DND-41 (cell line): ENCODE results near the gene HLA-A.

Experiments used
- EZH2 ChIP-seq: IDR thresholded peaks from 3 replicates; pipeline ENCODE4 v1.6.1; 2012; ENCODE audit warnings: borderline replicate concordance, low read depth, mild to moderate bottlenecking, moderate library complexity, low read length, inconsistent platforms; ENCODE audit not compliant: severe bottlenecking
- TF ChIP-seq, protein P1 (sequence below): IDR thresholded peaks from 2 replicates; pipeline ENCODE4 v1.5.1; 2012; ENCODE audit warnings: borderline replicate concordance, low read length, moderate library complexity, mild to moderate bottlenecking; ENCODE audit not compliant: poor library complexity, severe bottlenecking; ENCODE audit errors: extremely low read depth

DNA sequence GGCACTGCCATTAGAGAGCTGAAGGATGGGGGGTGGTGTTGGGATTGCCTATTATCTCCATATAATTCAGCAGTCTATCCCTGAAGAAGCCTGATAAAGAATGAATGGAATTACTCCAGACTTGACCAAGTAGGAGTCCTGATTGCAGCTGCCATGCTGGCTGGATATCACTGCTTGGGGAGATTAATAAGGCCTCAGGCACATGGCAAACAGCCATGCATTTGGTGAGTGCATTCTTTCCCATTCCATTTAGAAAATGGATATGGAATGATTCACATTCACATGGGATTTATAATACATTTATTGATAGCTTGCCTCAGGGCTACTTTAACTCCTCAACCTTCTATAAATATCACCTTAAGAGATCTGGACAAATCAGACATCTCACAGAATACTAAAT, 49.6 kb upstream of the HLA-A start:
- no peak for TF ChIP-seq EZH2
- TF ChIP-seq, protein P1, sequence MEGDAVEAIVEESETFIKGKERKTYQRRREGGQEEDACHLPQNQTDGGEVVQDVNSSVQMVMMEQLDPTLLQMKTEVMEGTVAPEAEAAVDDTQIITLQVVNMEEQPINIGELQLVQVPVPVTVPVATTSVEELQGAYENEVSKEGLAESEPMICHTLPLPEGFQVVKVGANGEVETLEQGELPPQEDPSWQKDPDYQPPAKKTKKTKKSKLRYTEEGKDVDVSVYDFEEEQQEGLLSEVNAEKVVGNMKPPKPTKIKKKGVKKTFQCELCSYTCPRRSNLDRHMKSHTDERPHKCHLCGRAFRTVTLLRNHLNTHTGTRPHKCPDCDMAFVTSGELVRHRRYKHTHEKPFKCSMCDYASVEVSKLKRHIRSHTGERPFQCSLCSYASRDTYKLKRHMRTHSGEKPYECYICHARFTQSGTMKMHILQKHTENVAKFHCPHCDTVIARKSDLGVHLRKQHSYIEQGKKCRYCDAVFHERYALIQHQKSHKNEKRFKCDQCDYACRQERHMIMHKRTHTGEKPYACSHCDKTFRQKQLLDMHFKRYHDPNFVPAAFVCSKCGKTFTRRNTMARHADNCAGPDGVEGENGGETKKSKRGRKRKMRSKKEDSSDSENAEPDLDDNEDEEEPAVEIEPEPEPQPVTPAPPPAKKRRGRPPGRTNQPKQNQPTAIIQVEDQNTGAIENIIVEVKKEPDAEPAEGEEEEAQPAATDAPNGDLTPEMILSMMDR = no peak
